Activated CD4-positive, alpha-beta T cell treated with anti-CD3 and anti-CD28 coated beads, Interleukin-2, Interleukin-6, amounts not matched to agents 100 ng/mL and 50 ng/mL, durations not matched to agents 16 hours and 8 hours (primary cell): ENCODE results near the gene C4orf54.

Experiments used
- DNase-seq: peaks from one replicate; pipeline ENCODE4 v3.0.0-alpha.2; 2020

C4orf54 gene

GRCh38 chr4:99617374-99617773 lies 40.3 kb downstream of the C4orf54 start:
- no peak for DNase-seq

DNA sequence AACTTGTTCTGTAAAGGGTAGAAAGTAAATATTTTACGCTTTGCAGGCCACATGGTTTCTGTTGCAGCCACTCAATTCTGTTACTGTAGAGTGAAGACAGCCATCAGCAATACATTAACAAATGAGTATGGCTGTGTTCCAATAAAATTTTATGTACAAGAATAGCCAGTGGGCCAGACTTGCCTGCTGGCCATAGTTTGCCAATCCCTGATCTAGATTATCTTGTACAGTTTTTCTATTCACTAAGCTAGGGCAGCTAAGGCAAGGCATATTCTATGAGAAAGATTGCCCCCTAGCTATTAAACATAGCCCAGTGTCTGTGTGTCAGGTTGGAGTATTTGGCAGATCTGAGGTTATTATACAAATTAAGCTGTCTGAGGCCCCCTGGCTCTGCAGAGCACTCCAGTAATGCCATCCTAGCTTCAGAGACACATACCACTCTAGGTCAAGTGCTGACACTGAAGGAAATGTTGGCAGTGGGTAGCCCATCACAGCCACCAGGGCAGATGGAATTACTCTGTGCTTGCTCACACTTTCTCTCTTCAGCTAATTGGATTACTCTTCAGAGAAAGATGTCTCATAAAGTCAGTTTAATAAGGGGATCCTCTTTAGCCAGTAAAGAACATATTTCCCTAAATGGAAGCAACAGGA lies 42.3 kb downstream of the C4orf54 start:
- no peak for DNase-seq

- no peak for DNase-seq
Observed at GRCh38 chr4:99614491-99614890, 43.1 kb downstream of the C4orf54 start.

DNA sequence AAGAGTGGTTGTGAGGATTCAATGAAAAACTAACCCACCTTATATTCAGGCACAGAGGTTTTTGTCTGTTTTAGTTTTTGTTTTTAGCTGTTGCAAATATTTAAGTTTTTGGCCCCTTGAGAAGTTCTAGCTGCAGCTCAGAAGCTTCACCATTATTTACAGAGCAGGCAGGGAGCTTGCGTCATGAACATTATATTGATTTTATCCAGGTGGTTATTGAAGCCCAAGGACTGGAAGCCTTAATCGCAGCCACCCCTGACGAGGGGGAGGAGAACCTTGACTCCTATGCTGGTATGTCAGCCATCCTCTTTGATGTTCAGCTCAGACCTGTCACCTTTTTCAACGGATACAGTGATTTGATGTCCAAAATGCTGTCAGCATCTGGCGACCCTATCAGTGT lies 44.9 kb downstream of the C4orf54 start:
- no peak for DNase-seq

- DNase-seq = no peak
Observed at GRCh38 chr4:99612281-99612680, 45.3 kb downstream of the C4orf54 start.

GRCh38 chr4:99610605-99611175 lies 46.9 kb downstream of the C4orf54 start:
- DNase-seq = no peak

- no peak for DNase-seq
Observed at GRCh38 chr4:99608417-99608816, 49.2 kb downstream of the C4orf54 start.
